Stimulated activated CD8-positive, alpha-beta memory T cell treated with anti-CD3 and anti-CD28 coated beads, Interleukin-7, amount 100 ng/mL, for 4 hours (primary cell): ENCODE results near the gene FGF3.

ENCODE experiments used
- DNase-seq, 2 donors: peaks; one replicate each; pipeline ENCODE4 v3.0.0-alpha.2; 2020; ENCODE audit warnings: low read depth in 2 of 2

Gene FGF3

DNA sequence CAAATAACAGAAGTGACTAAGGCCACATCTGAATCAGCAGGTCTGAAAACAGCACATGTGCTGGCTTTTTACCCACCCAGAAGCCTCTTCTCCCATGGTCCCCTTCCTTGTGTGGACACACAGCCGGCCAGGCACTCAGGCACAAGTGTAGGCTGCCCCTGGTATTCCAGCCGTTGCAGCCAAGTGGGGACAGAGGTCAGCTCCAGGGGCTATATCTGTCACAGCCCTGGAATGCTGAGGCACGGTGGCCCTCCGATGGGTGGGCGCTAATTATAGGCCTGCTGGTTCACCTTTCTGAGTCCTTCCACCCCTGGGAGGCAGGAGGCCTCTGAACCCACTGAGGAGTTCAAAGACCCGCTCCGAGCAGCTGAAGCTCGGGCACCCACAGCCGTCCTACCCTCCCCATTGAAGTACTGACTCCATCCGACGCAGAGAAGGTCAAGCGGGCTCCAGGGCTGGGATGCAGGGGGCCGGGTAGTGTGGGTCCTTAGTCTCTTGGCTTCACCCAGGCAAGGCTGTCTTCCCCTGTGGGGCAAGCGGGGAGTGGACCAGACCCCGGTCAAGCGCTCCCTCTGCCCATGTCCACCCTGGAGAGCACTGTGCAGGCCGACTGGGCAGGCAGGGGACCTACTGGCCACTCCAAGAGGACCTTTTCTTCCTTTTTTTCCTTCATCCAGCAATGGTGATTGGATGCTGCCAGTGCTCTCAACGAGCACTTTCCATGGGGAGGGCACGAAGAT lies 14.3 kb downstream of the FGF3 start:
- DNase-seq, result no peak

GRCh38 chr11:69803604-69804218 lies 15.5 kb downstream of the FGF3 start:
- DNase-seq, result no peak

GRCh38 chr11:69803022-69803421 lies 16.2 kb downstream of the FGF3 start:
- DNase-seq, result no peak

GRCh38 chr11:69802590-69802989 lies 16.6 kb downstream of the FGF3 start:
- no peak for DNase-seq

- DNase-seq, result no peak
These were observed 17.5 kb downstream of the FGF3 start for GRCh38 chr11:69801513-69802335.

GRCh38 chr11:69800278-69800677 lies 18.9 kb downstream of the FGF3 start:
- DNase-seq, result no peak

GRCh38 chr11:69799582-69799981 lies 19.6 kb downstream of the FGF3 start:
- DNase-seq, result no peak

- DNase-seq, result no peak
These were observed 20.1 kb downstream of the FGF3 start for GRCh38 chr11:69799097-69799496.

DNA sequence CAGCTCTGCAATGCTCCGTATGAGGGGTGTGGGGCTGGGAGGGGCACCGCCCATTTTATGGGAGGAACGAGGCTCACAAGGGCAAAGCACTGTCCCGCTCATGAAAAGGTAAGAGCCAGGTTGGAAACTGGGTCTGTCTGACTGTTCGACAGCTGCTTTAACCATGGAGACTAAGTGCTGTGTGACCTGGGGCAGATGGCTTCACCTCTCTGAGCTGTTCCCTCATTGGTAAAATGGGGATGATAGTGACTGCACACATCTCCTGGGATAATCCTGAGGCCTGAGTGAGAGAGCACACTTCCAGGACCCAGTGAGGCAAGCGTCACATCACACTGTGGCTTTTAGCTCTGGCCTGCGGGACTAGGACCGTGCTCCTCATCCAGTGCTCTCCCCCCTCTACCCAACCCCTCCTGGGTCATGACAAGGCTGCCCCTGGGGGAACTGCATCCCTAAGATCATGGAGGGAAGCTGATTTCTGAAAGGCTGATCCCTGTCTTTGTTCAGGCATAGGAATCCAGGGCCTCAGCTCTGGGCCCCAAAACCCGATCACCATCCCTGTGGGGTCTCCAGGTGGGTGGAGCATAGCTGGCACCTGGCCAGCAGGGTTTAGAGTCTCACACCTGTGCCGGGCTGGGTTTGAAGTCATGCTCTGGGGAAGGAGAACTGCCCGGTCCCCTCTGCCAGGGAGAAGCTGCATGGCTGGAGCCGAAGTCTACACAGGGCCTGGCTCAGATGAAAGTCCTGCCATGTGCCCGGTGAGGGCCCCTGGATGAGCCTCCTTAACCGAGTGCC lies 21.3 kb downstream of the FGF3 start:
- DNase-seq, result no peak

- DNase-seq, result no peak
These were observed 22.1 kb downstream of the FGF3 start for GRCh38 chr11:69797156-69797555.

- DNase-seq, result no peak
These were observed 23.2 kb downstream of the FGF3 start for GRCh38 chr11:69796063-69796462.

- DNase-seq, result no peak
These were observed 27.7 kb downstream of the FGF3 start for GRCh38 chr11:69791276-69792180.

DNA sequence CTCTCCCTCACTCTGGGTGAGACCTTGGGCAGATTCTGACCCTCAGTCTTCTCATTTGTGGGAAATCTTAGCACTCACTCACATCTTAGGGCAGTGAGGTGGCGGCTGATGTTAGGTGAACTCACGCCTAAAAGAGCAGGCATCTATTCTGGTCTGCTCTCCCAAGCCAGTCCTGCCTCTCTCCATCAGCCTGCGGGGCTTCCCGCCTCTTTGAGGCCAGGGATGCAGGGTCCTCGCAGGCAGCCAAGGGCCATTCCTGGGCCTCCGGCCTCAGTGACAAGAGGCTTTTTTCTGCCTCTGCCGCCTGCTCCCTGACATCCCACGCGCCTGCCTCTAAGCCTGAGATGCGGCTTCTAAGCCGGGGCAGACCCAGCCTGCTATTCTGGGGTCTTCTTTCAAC lies 30.3 kb downstream of the FGF3 start:
- no peak for DNase-seq

DNA sequence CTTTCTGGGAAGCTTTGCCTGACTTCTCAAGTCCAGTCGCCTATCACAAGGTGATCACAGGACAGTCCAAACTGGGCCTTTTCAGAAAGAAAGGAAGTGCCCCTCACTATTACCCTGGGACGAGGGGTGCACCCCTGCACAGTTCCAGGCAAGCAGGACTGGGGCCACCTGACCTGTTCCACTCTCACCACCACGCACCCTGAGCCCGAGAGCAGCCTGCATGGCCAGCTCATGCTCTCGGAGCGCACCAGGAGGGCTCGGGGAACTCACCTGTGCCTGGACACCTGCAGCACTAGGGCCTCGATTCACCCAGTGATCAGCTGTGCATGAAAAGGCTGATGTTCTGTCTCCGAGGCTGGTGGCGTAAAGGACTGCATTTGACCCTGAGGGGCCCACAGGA lies 31.3 kb downstream of the FGF3 start:
- no peak for DNase-seq

- no peak for DNase-seq
These were observed 31.8 kb downstream of the FGF3 start for GRCh38 chr11:69787457-69787856.

DNA sequence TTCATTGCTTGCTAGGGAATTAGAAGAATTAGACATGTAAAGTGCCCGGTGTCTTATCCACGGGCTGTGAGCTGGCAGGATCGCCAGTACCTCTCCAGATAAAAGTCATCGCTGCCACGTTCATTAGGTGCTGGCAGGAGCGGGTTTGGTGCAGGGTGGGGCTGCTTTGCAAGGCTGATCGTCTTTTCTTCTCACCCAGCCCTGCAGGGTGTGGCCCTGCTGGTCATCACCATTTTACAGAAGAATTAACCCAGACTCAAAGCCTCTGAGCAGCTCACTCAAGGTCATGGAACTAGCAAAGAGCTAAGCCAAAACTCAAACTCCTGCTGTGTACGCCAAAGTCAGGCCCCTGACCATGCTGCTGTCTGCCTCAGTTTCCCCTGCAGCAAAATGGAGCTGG lies 38.0 kb downstream of the FGF3 start:
- DNase-seq, result no peak

- DNase-seq, result no peak
These were observed 40.8 kb downstream of the FGF3 start for GRCh38 chr11:69778373-69778772.

DNA sequence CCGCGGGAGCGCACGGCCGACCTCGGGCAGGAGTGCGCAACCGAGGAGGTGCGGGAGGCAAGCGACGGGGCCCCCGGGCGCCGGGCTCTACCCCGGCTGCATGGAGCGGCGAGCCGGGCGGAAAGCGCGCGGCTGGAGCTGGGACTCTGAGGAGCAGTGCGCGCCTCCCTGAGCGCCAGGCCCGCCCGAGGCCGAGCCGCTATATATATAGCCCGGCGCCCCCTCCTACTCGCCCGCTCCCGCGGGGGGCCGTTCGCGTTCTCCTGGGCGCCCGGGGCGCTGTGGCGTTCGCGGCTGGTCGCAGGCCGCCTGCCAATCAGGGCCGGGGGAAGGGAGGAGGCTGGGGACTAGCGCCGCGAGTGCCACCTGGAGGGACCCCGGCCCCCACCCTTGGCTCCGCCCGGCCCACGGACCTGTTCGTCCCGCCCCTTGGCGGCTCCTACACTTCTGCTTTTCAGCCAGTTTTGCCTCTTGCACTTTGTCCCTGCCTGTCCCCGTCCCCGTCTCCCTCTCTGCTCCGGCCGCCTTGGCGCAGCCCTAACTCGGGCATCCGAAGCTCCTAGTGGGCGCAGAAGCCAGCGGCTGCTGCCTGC lies 44.0 kb downstream of the FGF3 start, which contains the start of gene FGF4:
Gene FGF4 (minus strand): TSS at position 179 of the 593 bp plus-strand sequence. CDS start 257 bp downstream, outside the sequence.
- DNase-seq, result no peak

GRCh38 chr11:69774354-69775162 lies 44.7 kb downstream of the FGF3 start:
- no peak for DNase-seq
